HCEC 1CT (cell line): Measurements from ENCODE around the gene KANK3.
"Not testable (repeated sequence)": the region's sequence is repeated elsewhere in the genome, so short reads cannot be mapped to it uniquely, and the experiment has no call there.

ENCODE experiments used
- DNase-seq: peaks from one replicate; pipeline ENCODE4 v3.0.0-alpha.2; 2017

The KANK3 gene

DNA sequence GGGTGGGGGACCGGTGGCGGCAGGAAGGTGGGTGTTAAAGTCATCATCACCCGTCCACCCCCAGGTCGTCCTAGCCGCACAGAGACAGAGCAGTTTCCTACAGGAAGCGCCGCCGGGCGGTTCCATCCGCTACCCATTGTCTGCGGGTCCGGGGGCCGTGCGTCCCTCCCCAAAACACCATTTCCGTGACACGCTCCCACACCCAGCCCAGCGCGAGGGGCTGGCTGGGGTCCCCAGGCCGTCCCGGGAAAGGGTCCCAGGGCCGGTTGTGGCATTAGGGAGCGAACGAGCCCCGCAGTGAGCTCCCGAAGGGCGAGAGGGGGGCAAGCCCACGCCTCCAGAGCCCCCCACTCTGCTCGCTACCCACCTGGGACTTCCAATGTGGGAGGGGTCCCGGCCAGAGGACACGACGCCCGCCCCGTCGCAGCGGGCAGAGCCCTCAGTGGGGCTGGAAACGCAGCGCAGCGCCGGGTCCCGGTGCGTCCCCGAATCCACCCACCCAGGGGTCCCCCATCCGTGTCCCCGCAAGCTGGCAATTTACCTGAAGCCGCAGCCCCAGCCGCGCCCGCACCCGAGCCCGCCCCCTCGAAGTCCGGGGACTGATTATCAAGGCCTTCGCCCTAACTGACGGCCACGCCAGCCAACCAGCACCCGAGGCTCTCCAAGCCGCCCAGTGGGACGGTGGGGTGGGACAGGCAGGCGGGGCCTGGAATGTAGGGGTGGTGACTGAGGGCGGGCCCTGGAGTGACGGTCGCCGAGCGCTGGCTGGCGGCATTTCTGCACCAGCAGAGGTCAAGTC, at the start of gene KANK3:
Gene KANK3, minus strand, starts transcription at position 579 of the 799 bp plus-strand sequence. CDS start 5,434 bp downstream, outside the sequence.
- DNase-seq = peak; percentile 86

DNA sequence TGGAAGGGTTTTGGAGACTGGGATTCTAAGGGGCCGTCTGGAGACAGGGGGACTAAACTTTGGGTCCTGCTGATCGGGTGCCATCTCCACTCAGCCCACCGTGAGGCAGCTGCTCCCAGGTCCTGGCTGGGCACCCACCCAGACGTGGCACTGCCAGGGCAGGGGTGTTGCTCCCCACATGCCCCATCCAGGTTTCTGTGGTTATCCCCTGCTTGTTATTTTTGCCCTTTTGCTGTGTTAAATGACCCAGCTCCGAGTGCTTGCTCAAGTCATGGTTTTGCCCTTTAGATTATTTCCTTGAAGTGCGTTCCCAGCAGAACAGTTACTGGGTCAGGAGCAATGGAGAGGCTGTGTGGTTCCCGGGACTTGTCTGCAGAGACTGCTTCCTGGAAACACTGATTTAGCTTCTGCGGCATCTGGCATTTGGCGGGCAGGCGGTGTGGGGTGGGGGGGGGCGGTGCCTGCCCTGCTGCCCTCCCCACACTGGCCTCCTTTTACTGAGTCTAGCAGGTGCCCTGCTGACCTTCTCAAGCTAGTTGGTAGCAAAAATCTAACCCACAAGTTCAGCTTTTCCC, 49.0 kb upstream of the KANK3 start:
- DNase-seq = no peak

DNA sequence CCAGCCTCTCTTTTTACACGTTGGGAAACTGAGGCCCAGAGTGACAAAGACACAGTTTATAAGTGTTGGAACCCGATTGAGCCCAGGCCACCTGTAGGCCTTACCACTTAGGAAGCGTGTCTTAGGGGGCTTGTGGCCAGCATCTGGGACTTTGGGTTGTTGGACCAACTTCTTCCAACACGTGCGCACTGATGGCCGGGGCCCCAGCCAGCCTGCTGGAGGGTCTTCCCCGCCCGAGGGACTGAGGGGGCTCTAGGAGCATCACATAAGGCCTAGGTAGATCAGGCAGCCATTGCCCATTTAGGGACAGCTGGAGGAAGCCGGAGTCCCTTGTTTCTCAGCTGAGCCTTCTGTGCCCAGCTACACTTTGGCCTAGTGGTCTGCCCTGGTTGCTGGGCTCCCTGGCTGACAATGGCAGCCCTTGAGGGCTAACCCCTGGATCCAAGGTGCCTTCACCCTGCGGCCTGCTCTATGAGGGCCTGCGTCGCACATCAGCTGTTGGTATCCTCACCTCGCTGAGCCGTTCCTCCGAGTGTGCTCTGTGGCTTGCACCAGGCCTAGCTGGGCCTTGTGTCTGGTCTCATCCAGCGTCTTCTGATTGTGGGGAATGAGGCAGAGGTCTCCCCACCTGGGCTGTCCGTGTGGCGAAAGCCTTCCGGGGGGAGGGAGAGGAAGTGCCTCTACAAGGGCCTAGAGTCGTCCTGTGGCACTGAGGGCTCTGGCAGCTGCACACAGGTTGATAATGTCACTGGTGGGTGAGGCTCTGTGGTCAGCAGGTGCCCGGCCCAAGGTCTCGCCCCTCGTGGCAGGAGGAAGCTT, 48.3 kb upstream of the KANK3 start:
- DNase-seq = no peak

DNA sequence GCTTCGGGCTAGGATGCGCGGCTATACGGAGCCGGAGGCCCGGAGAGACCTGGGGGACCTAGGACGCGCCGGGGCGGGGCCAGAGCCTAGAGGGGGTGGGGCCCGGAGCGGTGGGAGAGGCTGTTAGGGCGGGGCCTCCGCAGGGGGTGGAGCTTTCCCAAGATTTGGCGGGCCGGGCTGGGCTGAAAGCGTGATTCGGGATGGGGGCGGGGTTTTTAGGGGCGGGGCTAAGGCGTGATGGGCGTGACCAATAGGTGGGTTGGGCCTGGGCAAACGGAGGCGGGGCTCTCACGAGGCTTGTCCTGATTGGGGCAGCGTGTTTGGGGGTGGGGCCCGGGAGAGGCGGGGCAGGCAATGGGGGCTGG, 47.5 kb upstream of the KANK3 start:
- peak; percentile 88 for DNase-seq

DNA sequence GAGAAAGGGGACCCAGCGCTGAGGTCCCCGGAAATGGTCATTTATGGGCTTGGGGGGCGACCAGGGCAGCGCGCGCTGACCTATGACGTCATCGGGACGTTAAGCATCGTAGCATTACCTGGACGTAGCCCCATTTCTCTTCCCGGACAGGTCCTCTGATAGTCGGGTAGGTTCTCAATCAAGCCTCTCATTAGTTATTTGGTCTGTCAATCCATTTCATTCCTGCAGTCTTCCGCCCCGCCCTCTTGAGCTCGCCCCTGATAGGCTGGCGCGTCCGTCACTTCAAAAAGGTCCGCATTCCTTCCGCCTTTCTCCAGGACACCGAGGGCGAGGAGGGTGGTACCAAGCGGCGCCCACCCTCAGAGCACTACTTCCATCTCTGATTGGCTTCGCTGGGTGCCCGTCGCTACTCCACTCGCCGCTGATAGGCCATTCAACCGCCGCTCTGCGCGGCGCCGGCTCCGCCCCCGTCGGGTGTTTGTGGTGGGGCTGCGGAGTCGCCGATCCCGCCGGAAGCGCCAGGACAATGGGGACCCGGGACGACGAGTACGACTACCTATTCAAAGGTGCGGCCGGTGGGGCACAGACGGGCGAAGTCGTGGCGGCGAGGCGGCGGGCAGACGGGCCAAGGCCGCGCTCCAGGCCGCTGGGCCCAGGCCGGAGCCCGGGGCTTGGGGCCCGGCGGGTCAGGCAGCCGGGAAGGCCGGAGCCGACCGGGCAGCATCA, 47.0 kb upstream of the KANK3 start, which contains the start of gene RAB11B:
Gene RAB11B, plus strand, starts transcription at position 470 of the 726 bp plus-strand sequence. Its CDS starts 57 bp downstream, at position 527.
- DNase-seq = peak; percentile 100

DNA sequence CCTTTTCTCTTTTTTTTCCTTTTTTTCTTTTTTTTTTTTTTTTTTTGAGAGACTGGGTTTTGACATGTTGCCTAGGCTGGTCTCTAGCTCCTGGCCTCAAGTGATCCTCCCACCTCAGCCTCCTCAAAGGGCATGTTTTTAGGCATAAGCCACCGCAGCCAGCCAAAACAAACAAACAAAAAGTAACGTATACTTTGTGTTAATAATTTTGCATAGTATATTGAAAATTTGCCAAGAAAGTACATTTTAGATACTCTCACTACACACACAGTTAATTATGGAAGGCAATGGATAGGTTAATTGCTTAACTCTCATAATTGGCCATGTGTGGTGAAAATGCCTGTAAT, 45.5 kb upstream of the KANK3 start:
- DNase-seq = no peak

DNA sequence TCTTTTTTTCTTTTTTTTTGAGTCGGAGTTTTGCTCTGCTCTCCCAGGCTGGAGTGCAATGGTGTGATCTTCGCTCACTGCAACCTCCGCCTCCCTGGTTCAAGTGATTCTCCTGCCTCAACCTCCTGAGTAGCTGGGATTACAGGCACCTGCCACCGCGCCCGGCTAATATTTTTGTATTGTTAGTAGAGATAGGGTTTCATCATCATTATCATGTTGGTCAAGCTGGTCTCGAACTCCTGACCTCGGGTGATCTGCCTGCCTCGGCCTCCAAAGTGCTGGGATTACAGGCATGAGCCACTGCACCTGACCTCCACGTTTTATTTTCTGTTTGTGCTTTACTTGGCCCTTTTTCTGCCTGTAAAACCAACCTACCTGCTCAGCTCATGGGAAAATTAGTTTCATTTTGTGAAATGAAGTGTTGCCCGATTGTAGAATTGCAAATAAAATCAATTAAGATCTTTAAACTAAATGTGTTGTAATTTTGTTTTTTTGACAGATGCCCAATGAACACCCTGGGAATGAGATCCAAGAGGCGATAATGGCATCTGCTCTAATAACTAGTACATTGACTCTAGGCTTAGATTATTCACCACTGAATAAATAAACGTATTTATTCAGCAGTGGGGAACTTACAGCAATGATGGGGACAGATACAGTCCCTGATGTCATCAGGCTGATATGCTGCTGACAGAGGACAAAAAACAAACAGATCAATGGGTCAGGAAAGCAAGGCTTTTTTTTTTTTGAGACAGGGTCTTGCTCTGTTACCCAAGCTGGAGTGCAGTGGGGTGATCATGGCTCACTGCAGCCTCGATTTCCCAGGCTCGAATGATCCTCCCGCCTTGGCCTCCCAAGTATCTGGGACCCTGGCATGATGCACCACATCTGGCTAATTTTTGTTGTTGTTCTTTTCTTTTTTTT, 44.9 kb upstream of the KANK3 start:
- DNase-seq = no peak

DNA sequence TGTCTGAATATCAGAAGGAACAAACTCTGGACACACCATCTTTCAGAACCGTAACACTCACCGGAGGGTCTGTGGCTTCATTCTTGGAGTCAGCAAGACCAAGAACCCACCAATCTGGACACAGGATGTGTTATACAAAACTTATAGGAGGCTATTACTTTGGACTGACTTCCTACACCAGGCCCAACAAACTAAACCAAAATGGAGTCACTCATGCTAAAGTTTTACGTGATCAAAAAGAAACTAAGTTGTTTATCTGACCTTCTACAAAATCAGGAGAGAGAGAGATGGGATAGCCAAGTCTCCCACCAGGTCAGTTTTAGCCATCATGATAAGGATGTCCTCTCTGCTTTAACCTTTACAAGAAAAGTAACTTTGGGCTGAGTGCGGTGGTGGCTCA, 43.9 kb upstream of the KANK3 start:
- DNase-seq = no peak

DNA sequence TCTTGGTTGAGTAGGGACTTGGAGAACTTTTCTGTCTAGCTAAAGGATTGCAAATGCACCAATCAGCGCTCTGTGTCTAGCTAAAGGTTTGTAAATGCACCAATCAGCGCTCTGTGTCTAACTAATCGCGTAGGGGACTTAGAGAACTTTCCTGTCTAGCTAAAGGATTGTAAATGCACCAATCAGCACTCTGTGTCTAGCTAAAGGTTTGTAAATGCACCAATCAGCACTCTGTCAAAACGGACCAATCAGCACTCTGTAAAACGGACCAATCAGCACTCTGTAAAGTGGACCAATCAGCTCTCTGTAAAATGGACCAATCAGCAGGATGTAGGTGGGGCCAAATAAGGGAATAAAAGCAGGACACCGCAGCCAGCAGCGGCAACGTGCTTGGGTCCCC, 43.4 kb upstream of the KANK3 start:
- DNase-seq = not testable (repeated sequence)

DNA sequence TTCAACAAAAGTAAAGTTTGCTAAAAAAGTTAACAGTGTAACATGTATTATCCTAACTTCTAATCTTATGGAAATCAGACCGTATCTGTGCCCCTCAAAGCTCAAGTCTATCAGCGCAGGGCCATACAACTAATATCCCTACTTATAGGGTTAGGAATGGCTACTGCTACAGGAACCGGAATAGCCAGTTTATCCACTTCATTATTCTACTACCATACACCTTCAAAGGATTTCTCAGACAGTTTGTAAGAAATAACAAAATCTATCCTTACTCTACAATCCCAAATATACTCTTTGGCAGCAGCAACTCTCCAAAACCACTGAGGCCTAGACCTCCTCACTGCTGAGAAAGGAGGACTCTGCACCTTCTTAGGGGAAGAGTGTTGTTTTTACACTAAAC, 42.5 kb upstream of the KANK3 start:
- DNase-seq = not testable (repeated sequence)

DNA sequence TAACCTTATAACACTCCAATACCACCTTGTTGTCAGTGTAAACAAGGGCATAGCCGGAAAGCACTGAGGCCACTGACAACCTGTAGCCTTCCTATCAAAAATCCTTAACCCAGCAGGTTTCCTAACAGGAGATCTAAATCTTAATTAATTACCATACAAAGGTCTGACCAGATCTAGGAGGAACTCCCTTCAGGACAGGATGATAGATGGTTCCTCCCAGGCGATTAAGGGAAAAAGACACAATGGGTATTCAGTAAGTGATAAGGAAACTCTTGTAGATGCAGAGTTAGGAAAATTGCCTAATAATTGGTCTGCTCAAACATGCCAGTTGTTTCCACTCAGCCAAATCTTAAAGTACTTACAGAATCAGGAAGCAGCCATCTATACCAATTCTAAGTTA, 42.0 kb upstream of the KANK3 start:
- DNase-seq = not testable (repeated sequence)

DNA sequence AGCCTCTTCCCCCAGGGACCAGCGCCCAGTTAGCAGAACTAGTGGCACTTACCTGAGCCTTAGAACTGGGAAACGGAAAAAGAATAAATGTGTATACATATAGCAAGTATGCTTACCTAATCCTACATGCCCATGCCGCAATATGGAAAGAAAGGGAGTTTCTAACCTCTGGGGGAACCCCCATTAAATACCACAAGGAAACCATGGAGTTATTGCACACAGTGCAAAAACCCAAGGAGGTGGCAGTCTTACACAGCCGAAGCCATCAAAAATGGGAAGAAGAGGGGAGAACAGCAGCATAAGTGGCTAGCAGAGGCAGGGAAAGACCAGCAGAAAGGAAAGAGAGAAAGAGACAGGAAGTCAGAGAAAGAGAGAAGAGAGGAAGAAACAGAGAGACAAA, 41.5 kb upstream of the KANK3 start:
- not testable (repeated sequence) for DNase-seq

DNA sequence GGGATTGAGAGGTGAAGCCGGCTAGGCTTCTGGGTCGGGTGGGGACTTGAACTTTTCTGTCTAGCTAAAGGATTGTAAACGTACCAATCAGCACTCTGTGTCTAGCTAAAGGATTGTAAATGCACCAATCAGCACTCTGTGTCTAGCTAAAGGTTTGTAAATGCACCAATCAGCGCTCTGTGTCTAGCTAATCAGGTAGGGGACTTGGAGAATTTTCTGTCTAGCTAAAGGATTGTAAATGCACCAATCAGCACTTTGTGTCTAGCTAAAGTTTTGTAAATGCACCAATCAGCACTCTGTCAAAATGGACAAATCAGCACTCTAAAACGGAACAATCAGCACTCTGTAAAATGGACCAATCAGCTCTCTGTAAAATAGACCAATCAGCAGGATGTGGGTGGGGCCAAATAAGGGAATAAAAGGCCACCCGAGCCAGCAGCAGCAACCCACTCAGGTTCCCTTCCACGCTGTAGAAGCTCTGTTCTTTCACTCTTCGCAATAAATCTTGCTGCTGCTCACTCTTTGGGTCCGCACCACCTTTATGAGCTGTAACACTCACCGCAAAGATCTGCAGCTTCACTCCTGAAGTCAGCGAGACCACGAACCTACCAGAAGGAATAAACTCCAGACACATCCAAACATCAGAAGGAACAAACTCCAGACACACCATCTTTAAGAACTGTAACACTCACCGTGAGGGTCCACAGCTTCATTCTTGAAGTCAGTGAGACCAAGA, 36.3 kb upstream of the KANK3 start:
- not testable (repeated sequence) for DNase-seq

DNA sequence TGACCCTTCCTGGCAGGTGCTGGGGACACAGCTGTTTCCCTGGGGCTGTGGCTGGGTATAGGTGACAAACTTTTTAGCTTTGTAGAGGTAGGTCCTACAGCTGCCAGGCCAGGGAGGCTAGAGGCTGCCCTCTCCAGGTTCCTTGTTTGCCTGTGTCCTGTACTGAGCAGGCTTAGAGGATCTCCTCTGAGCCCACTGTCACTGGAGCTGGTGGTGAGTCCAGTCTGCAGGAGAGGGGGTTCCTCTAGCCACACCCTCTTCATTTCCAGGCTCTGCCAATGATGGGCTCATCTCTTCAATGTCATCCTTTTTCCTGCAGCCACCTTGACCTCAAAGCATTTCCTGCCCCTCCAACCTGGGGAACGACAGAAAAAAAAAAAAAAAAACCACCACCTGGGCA, 34.5 kb upstream of the KANK3 start:
- no peak for DNase-seq

DNA sequence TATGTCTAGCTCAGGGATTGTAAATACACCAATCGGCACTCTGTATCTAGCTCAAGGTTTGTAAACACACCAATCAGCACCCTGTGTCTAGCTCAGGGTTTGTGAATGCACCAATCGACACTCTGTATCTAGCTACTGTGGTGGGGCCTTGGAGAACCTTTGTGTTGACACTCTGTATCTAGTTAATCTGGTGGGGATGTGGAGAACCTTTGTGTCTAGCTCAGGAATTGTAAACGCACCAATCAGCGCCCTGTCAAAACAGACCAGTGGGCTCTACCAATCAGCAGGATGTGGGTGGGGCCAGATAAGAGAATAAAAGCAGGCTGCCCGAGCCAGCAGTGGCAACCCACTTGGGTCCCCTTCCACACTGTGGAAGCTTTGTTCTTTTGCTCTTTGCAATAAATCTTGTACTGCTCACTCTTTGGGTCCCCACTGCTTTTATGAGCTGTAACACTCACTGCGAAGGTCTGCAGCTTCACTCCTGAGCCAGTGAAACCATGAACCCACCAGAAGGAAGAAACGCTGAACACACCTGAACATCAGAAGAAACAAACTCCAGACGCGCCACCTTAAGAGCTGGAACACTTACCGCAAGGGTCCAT, 33.4 kb upstream of the KANK3 start:
- not testable (repeated sequence) for DNase-seq

DNA sequence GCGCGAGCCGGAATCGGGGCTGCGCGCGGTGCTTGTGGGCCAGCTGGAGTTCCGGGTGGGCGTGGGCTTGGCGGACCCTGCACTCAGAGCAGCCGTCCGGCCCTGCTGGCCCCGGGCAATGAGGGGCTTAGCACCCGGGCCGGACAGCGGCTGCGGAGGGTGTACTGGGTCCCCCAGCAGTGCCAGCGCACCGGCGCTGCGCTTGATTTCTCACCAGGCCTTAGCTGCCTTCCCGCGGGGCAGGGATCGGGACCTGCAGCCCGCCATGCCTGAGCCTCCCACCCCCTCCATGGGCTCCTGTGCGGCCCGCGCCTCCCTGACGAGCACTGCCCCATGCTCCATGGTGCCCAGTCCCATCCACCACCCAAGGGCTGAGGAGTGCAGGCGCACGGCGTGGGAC, 32.7 kb upstream of the KANK3 start:
- not testable (repeated sequence) for DNase-seq

DNA sequence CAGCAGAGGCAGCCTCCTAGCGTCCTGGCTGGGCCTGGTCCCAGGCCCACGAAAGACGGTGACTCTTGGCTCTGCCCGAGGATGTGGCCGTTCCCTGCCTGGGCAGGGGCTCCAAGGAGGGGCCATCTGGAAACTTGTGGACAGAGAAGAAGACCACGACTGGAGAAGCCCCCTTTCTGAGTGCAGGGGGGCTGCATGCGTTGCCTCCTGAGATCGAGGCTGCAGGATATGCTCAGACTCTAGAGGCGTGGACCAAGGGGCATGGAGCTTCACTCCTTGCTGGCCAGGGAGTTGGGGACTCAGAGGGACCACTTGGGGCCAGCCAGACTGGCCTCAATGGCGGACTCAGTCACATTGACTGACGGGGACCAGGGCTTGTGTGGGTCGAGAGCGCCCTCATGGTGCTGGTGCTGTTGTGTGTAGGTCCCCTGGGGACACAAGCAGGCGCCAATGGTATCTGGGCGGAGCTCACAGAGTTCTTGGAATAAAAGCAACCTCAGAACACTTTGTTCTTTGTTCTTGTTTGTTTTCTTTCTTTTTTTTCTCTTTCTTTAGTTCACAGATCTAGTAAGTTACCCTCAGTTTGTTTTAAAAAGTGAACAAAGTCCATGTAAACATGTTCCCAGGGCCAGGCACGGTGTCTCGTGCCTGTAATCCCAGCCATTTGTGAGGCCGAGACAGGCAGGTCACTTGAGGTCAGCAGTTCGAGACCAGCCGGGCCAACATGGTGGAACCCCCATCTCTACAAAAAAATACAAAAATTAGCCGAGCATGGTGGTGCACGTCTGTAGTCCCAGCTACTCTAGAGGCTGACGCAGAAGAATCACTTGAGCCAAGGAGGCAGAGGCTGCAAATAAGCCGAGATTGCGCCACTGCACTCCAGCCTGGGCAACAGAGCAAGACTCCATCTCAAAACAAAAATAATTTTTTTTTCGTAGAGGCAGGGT, 31.1 kb upstream of the KANK3 start:
- DNase-seq = no peak

DNA sequence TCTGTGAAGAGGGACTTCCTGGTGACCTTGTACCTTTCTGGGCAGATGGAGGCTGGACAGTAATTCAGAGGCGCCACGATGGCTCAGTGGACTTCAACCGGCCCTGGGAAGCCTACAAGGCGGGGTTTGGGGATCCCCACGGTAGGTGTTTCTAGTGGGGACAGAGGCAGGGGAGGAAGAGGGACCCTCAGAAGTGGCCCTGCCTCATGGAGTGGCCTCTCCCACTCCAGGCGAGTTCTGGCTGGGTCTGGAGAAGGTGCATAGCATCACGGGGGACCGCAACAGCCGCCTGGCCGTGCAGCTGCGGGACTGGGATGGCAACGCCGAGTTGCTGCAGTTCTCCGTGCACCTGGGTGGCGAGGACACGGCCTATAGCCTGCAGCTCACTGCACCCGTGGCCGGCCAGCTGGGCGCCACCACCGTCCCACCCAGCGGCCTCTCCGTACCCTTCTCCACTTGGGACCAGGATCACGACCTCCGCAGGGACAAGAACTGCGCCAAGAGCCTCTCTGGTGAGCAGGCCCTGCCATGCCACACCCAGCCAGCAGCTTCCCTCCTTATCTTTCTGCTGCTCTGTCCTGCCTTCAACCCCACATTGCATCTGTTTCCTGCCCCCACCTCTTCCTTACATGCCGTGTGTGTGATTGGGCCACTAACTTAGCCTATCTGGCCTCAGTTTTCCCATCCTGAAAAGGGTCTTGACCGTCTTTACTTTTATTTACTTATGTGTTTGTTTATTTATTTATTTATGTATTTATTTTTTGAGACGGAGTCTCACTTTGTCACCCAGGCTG, 28.1 kb upstream of the KANK3 start:
- DNase-seq = no peak
